Liver (tissue), 3 donors: ENCODE measurements around the gene PDXDC1.
"Not testable (repeated sequence)": the region's sequence is repeated elsewhere in the genome, so short reads cannot be mapped to it uniquely, and the experiment has no call there.

Experiments
- ATF3 ChIP-seq: IDR thresholded peaks from 2 replicates; pipeline ENCODE4 v1.6.1; 2016; ENCODE audit warnings: antibody characterized with exemption
- CTCF ChIP-seq: fragments of 150-350 bp; IDR thresholded peaks from 2 replicates; pipeline ENCODE4 v1.5.1; 2017; ENCODE audit warnings: improper control_type of control experiment, low read depth, low read length; ENCODE audit not compliant: missing input control
- GABPA ChIP-seq, 2 donors: IDR thresholded peaks in 1 of 2; conservative IDR thresholded peaks in 1 of 2; 2 replicates each; pipeline ENCODE4 v1.6.1; 2016; ENCODE audit warnings: antibody characterized with exemption in 2 of 2, mild to moderate bottlenecking in 1 of 2, moderate library complexity in 1 of 2
- JUND ChIP-seq, 2 donors: IDR thresholded peaks; 2 replicates each; pipeline ENCODE4 v1.6.1; 2016; ENCODE audit warnings: antibody characterized with exemption in 2 of 2
- MAX ChIP-seq: IDR thresholded peaks from 2 replicates; pipeline ENCODE4 v1.6.1; 2016; ENCODE audit warnings: antibody characterized with exemption
- NR2F2 ChIP-seq: IDR thresholded peaks from 2 replicates; pipeline ENCODE4 v1.6.1; 2016; ENCODE audit warnings: antibody characterized with exemption
- RAD21 ChIP-seq, 2 donors: IDR thresholded peaks; 2 replicates each; pipeline ENCODE4 v1.6.1; 2016; ENCODE audit warnings: antibody characterized with exemption in 2 of 2, mild to moderate bottlenecking in 2 of 2
- REST ChIP-seq: IDR thresholded peaks from 2 replicates; pipeline ENCODE4 v1.6.1; 2016; ENCODE audit warnings: antibody characterized with exemption, mild to moderate bottlenecking
- SP1 ChIP-seq: IDR thresholded peaks from 2 replicates; pipeline ENCODE4 v1.6.1; 2018; ENCODE audit warnings: antibody characterized with exemption, mild to moderate bottlenecking
- TAF1 ChIP-seq: conservative IDR thresholded peaks from 2 replicates; pipeline ENCODE4 v1.6.1; 2016; ENCODE audit warnings: antibody characterized with exemption, mild to moderate bottlenecking
- ZBTB33 ChIP-seq: IDR thresholded peaks from 2 replicates; pipeline ENCODE4 v1.6.1; 2016; ENCODE audit warnings: antibody characterized with exemption
- donor health status: healthy.
- donor health status: healthy.

GRCh38 chr16:15157644-15158043 is 182.8 kb downstream of the PDXDC1 start:
- TF ChIP-seq SP1; CTCF; GABPA (IDR thresholded peaks at IDR 0.05 in 1 of 2, conservative IDR thresholded peaks at IDR 0.05 in 1 of 2); RAD21 (IDR thresholded peaks at IDR 0.05); ATF3; MAX; JUND (IDR thresholded peaks at IDR 0.05); REST; TAF1; NR2F2; ZBTB33: not testable (repeated sequence)
